Keratinocyte (primary cell): ENCODE results near the gene LYL1. TPM values are rescaled to one million over a fixed set of nuclear protein-coding genes. Genes with fewer than 3 reads are reported as not detected.

Experiments
- DNase-seq: peaks from one replicate; pipeline ENCODE4 v3.0.0-alpha.2; 2011; ENCODE audit warnings: low read depth, missing footprints, low spot score
- FAIRE-seq: peaks from 2 replicates; lab custom pipeline; 2011; peaks lifted over from hg19 to GRCh38; lab: Jason Lieb, UNC
- H2AFZ ChIP-seq: 2 replicates; pipeline ENCODE4 v1.6.0; 2012; ENCODE audit warnings: low read length, control low read depth, inconsistent platforms; ENCODE audit not compliant: control insufficient read depth
- H3K27ac ChIP-seq: 2 replicates; pipeline ENCODE4 v1.5.1; 2011; ENCODE audit warnings: low read length; ENCODE audit not compliant: control insufficient read depth, insufficient read depth
- H3K27me3 ChIP-seq: 3 replicates; pipeline ENCODE4 v1.6.0; 2011; ENCODE audit warnings: low read length; ENCODE audit not compliant: control insufficient read depth, insufficient read depth; ENCODE audit errors: extremely low read depth
- H3K36me3 ChIP-seq, 2 experiments: 2 replicates in 1 of 2; 3 replicates in 1 of 2; pipeline ENCODE4 v1.5.1; 2011; ENCODE audit warnings: low read length in 2 of 2, mild to moderate bottlenecking in 1 of 2; ENCODE audit not compliant: control insufficient read depth in 2 of 2, insufficient read depth in 2 of 2; ENCODE audit errors: extremely low read depth in 1 of 2
- H3K4me1 ChIP-seq: 3 replicates; pipeline ENCODE4 v1.5.1; 2011; ENCODE audit warnings: low read length; ENCODE audit not compliant: control insufficient read depth, insufficient read depth; ENCODE audit errors: extremely low read depth
- H3K4me2 ChIP-seq: 3 replicates; pipeline ENCODE4 v1.6.0; 2011; ENCODE audit warnings: low read depth, low read length; ENCODE audit not compliant: control insufficient read depth, insufficient read depth; ENCODE audit errors: extremely low read depth
- H3K4me3 ChIP-seq, 3 experiments: fragments of 200-600 bp in 1 of 3; sonication (generic) in 1 of 3; 2 replicates in 2 of 3; 3 replicates in 1 of 3; pipeline ENCODE4 v1.5.1; 2011 to 2016; ENCODE audit warnings: low read length in 3 of 3, mild to moderate bottlenecking in 3 of 3, control low read depth in 2 of 3, inconsistent platforms in 1 of 3, low read depth in 1 of 3, mixed read lengths in 1 of 3, mixed run types in 1 of 3, moderate library complexity in 1 of 3; ENCODE audit not compliant: control insufficient read depth in 2 of 3, insufficient read depth in 2 of 3; ENCODE audit errors: extremely low read depth in 1 of 3
- H3K79me2 ChIP-seq: 2 replicates; pipeline ENCODE4 v1.6.0; 2012; ENCODE audit warnings: low read length; ENCODE audit not compliant: control insufficient read depth, insufficient read depth
- H3K9ac ChIP-seq: 3 replicates; pipeline ENCODE4 v1.6.0; 2011; ENCODE audit warnings: low read length; ENCODE audit not compliant: control insufficient read depth, insufficient read depth; ENCODE audit errors: extremely low read depth
- H3K9me1 ChIP-seq: 3 replicates; pipeline ENCODE4 v1.6.0; 2011; ENCODE audit warnings: low read length; ENCODE audit not compliant: control insufficient read depth, insufficient read depth; ENCODE audit errors: extremely low read depth
- H3K9me3 ChIP-seq: 2 replicates; pipeline ENCODE4 v1.5.1; 2012; ENCODE audit warnings: low read depth, low read length; ENCODE audit not compliant: control insufficient read depth
- H4K20me1 ChIP-seq: 3 replicates; pipeline ENCODE4 v1.6.0; 2011; ENCODE audit warnings: low read length; ENCODE audit not compliant: control insufficient read depth, insufficient read depth; ENCODE audit errors: extremely low read depth
- CTCF ChIP-seq, 3 experiments: IDR thresholded peaks in 1 of 3; conservative IDR thresholded peaks in 1 of 3; optimal IDR thresholded peaks in 1 of 3; 2 replicates in 2 of 3; 3 replicates in 1 of 3; pipeline versions ENCODE3 to v1.5.1; 2011; ENCODE audit warnings: low read length in 3 of 3, mild to moderate bottlenecking in 3 of 3, moderate library complexity in 2 of 3, control low read depth in 1 of 3, inconsistent platforms in 1 of 3; ENCODE audit not compliant: insufficient read depth in 2 of 3; ENCODE audit errors: extremely low read depth in 1 of 3
- EZH2 ChIP-seq: IDR thresholded peaks from one replicate; pipeline ENCODE4 v1.6.1; 2012; ENCODE audit warnings: inconsistent platforms, mild to moderate bottlenecking, low read length, moderate library complexity
- dilution Hi-C: fragments of 300-500 bp; cut with MboI; formaldehyde crosslinking; loops from one replicate; pipeline ENCODE4 v1.7.0; 2020; ENCODE audit warnings: low sequenced_read_pairs; ENCODE audit not compliant: extremely low pct_ligation_motif_present
- polyA plus RNA-seq, 5 experiments: library from polyadenylated mRNA; depleted of rRNA in 3 of 5; stranded (reverse) in 3 of 5; stranded (forward) in 1 of 5; unstranded in 1 of 5; fragments of >200 nt; gene quantifications; 1 replicate in 1 of 5; 2 replicates in 3 of 5; 3 replicates in 1 of 5; pipeline versions ENCODE4 v1.2.1 to v1.2.3, GENCODE V29; 2011 to 2012; ENCODE audit warnings: missing spikeins in 2 of 5, low read depth in 1 of 5, low replicate concordance in 1 of 5

Gene LYL1
- polyA plus RNA-seq, 1 donor (not counting 4 experiments of a cell fraction or from before 2014, with no cell fraction given): 0.07 TPM

GRCh38 chr19:13134626-13135025, 32.0 kb upstream of the LYL1 start:
- H3K4me3 ChIP-seq: no peak overlapping the region
- no peak overlapping the region for H3K9ac ChIP-seq
- peaks cover 5% of the 10 kb centered on the region for H3K9me1 ChIP-seq
- H3K79me2 ChIP-seq: peaks cover 54% of the 10 kb centered on the region
- no peaks in the 10 kb centered on the region for H3K27me3 ChIP-seq
- H3K36me3 ChIP-seq: peaks cover 18 to 32% of the 10 kb centered on the region in 2 experiments
- no peak for DNase-seq
- no peak for TF ChIP-seq CTCF (optimal IDR thresholded peaks at IDR 0.05 in 1 of 3, IDR thresholded peaks at IDR 0.05 in 1 of 3, conservative IDR thresholded peaks at IDR 0.05 in 1 of 3; ENCODE audit: extremely low read depth in 1 of 3, insufficient read depth in 2 of 3, low read length in 3 of 3)
- no peak for TF ChIP-seq EZH2
- no peak for FAIRE-seq
- dilution Hi-C loops: no loop called here
- peaks cover 13% of the 10 kb centered on the region for H4K20me1 ChIP-seq
- H3K4me2 ChIP-seq: no peak overlapping the region
- H3K4me1 ChIP-seq: peaks cover 3% of the 10 kb centered on the region
- H3K9me3 ChIP-seq: no peaks in the 10 kb centered on the region
- H3K27ac ChIP-seq: no peak overlapping the region
- no peak overlapping the region for H2AFZ ChIP-seq

GRCh38 chr19:13133241-13133870, 30.7 kb upstream of the LYL1 start:
- H3K27me3 ChIP-seq: no peaks in the 10 kb centered on the region
- H3K79me2 ChIP-seq: peaks cover 67% of the 10 kb centered on the region
- peaks cover 21 to 28% of the 10 kb centered on the region in 2 experiments for H3K36me3 ChIP-seq
- peaks cover 3% of the 10 kb centered on the region for H3K4me1 ChIP-seq
- FAIRE-seq: no peak
- no peak overlapping the region for H3K4me2 ChIP-seq
- peaks cover 5% of the 10 kb centered on the region for H3K9me1 ChIP-seq
- TF ChIP-seq CTCF (optimal IDR thresholded peaks at IDR 0.05 in 1 of 3, IDR thresholded peaks at IDR 0.05 in 1 of 3, conservative IDR thresholded peaks at IDR 0.05 in 1 of 3; ENCODE audit: extremely low read depth in 1 of 3, insufficient read depth in 2 of 3, low read length in 3 of 3) (no peak), EZH2 (no peak)
- H3K27ac ChIP-seq: no peak overlapping the region
- peaks cover 16% of the 10 kb centered on the region for H4K20me1 ChIP-seq
- dilution Hi-C loops: no loop called here
- no peak overlapping the region for H3K9ac ChIP-seq
- no peaks in the 10 kb centered on the region for H3K9me3 ChIP-seq
- no peak for DNase-seq
- H2AFZ ChIP-seq: no peak overlapping the region
- no peak overlapping the region for H3K4me3 ChIP-seq
